ENCODE measurements around the gene CDON. TPM values are rescaled to one million over a fixed set of nuclear protein-coding genes. Genes with fewer than 3 reads are reported as not detected.
A peak's percentile ranks its signal among the peaks of the same experiment; 100 is the strongest.

The CDON gene
- total RNA-seq, 1 experiment from 2014 or later: 17.1 TPM

- Histone ChIP-seq H3K36me3 (ENCODE audit: control insufficient read depth, insufficient read depth, low read length) (no peaks in the 10 kb centered on the region), H3K27me3 (ENCODE audit: control insufficient read depth, insufficient read depth, low read length) (no peaks in the 10 kb centered on the region), H3K4me1 (ENCODE audit: control insufficient read depth, insufficient read depth, low read length) (no peaks in the 10 kb centered on the region), H3K27ac (ENCODE audit: low read length) (no peak overlapping the region), H3K9me3 (ENCODE audit: control insufficient read depth, insufficient read depth, low read depth, low read length) (no peaks in the 10 kb centered on the region), H3K4me3 (ENCODE audit: low read depth in 2 of 2, low read length in 2 of 2) (no peak overlapping the region)
- intact Hi-C loops (cut with micrococcal nuclease; ENCODE audit: unreplicated experiment) (loop anchor here (1.0 to 5.0 kb wide), 2 partner anchors 119 to 251 kb away; partner anchors contain the start of gene CDON), in situ Hi-C loops (cut with HindIII; ENCODE audit: low pct_unique_long_range_greater_than_20kb, low sequenced_read_pairs) (loop anchor here (25.0 kb wide), 1 partner anchor 269 kb away; the partner anchor contains the start of genes FAM118B and RPUSD4)
- DNase-seq (ENCODE audit: low read depth, low spot score) (no peak), ATAC-seq (no peak)
- POLR2A ChIA-PET: interaction anchor here (1.5 kb wide), 1 partner anchor 198 kb away, joined by 4 read pairs; no protein-coding TSS in a partner anchor
- BruUV-seq (replicated peaks): no TSS peak
- CTCF ChIA-PET: interaction anchor here (0.5 to 1.5 kb wide), 7 partner anchors 9 to 147 kb away, joined by 3 to 5 read pairs (median 3); no protein-coding TSS in a partner anchor
- TF ChIP-seq TCF7L2 (IDR thresholded peaks at IDR 0.05; ENCODE audit: low read depth, low read length) (no peak), POLR2AphosphoS5 (IDR thresholded peaks at IDR 0.05; ENCODE audit: low read depth, low read length) (no peak), REST (IDR thresholded peaks at IDR 0.05; ENCODE audit: insufficient read depth in 1 of 2, low read depth in 2 of 2, low read length in 1 of 2) (no peak), CTCF (IDR thresholded peaks at IDR 0.05) (no peak), SIN3A (IDR thresholded peaks at IDR 0.05; ENCODE audit: borderline replicate concordance, insufficient read depth, low read depth, low read length) (no peak)
Measured at GRCh38 chr11:125942771-125943428, 119.8 kb downstream of the CDON start.

GRCh38 chr11:125941619-125942611 lies 120.8 kb downstream of the CDON start:
- Histone ChIP-seq H3K4me3 (ENCODE audit: low read depth in 2 of 2, low read length in 2 of 2) (no peak overlapping the region), H3K36me3 (ENCODE audit: control insufficient read depth, insufficient read depth, low read length) (no peaks in the 10 kb centered on the region), H3K27ac (ENCODE audit: low read length) (no peak overlapping the region), H3K4me1 (ENCODE audit: control insufficient read depth, insufficient read depth, low read length) (no peaks in the 10 kb centered on the region), H3K9me3 (ENCODE audit: control insufficient read depth, insufficient read depth, low read depth, low read length) (no peaks in the 10 kb centered on the region), H3K27me3 (ENCODE audit: control insufficient read depth, insufficient read depth, low read length) (no peaks in the 10 kb centered on the region)
- peak; percentile 95 for TF ChIP-seq CTCF (IDR thresholded peaks at IDR 0.05)
- no peak for TF ChIP-seq POLR2AphosphoS5 (IDR thresholded peaks at IDR 0.05; ENCODE audit: low read depth, low read length)
- intact Hi-C loops (cut with micrococcal nuclease; ENCODE audit: unreplicated experiment): loop anchor here (1.0 to 5.0 kb wide), 2 partner anchors 120 to 252 kb away; partner anchors contain the start of gene CDON
- BruUV-seq (replicated peaks): no TSS peak
- in situ Hi-C loops (cut with HindIII; ENCODE audit: low pct_unique_long_range_greater_than_20kb, low sequenced_read_pairs): loop anchor here (25.0 kb wide), 1 partner anchor 270 kb away; the partner anchor contains the start of genes FAM118B and RPUSD4
- ChIA-PET POLR2A (interaction anchor here (1.5 kb wide), 1 partner anchor 199 kb away, joined by 4 read pairs; no protein-coding TSS in a partner anchor), CTCF (interaction anchor here (0.7 to 1.4 kb wide), 4 partner anchors 10 to 252 kb away, joined by 3 to 9 read pairs (median 3); no protein-coding TSS in a partner anchor)
- ATAC-seq: peak; percentile 88
- DNase-seq (ENCODE audit: low read depth, low spot score): no peak

Data from Panc1 (cell line).